Fibroblast of pulmonary artery (primary cell): Measurements from ENCODE around the gene BRWD1.
"Not testable (repeated sequence)": the region's sequence is repeated elsewhere in the genome, so short reads cannot be mapped to it uniquely, and the experiment has no call there.

Source experiments
- DNase-seq: peaks from one replicate; pipeline ENCODE4 v3.0.0-alpha.2; 2010; ENCODE audit warnings: low read depth
- H3K4me3 ChIP-seq: replicated peaks from 2 replicates; pipeline ENCODE4 v1.5.1; 2011; ENCODE audit warnings: low read depth, mild to moderate bottlenecking, control low read depth, low read length, moderate library complexity
- TF ChIP-seq, protein P1 (sequence below): IDR thresholded peaks from 2 replicates; pipeline ENCODE4 v1.5.1; 2011; ENCODE audit warnings: mild to moderate bottlenecking, control low read depth, low read length, inconsistent platforms; ENCODE audit errors: missing control alignments

Gene BRWD1

DNA sequence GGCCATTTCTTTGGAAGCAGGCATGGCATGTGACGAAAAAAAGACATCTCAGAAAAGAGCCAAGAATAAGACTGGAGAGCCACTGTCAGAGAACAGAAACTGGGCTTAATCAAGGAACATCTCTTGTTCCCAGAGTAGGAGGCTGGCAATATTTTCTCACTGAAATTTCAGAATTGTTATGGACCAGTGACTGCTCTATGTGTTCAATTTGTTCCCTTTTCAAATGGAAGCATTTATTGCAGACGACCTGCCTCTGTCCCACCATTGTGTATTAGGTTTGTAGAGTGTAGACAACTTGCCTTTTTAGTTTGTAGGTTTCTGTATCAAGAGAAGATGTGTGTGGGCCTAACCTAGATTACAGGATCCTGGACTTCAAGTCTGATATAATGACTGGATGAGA, 148.9 kb downstream of the BRWD1 start:
- TF ChIP-seq, protein P1, sequence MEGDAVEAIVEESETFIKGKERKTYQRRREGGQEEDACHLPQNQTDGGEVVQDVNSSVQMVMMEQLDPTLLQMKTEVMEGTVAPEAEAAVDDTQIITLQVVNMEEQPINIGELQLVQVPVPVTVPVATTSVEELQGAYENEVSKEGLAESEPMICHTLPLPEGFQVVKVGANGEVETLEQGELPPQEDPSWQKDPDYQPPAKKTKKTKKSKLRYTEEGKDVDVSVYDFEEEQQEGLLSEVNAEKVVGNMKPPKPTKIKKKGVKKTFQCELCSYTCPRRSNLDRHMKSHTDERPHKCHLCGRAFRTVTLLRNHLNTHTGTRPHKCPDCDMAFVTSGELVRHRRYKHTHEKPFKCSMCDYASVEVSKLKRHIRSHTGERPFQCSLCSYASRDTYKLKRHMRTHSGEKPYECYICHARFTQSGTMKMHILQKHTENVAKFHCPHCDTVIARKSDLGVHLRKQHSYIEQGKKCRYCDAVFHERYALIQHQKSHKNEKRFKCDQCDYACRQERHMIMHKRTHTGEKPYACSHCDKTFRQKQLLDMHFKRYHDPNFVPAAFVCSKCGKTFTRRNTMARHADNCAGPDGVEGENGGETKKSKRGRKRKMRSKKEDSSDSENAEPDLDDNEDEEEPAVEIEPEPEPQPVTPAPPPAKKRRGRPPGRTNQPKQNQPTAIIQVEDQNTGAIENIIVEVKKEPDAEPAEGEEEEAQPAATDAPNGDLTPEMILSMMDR, result no peak
- H3K4me3 ChIP-seq, result no peak overlapping the region
- DNase-seq, result no peak

- DNase-seq, result no peak
- TF ChIP-seq, protein P1, result no peak
- no peak overlapping the region for H3K4me3 ChIP-seq
Measured at GRCh38 chr21:39161064-39161463, 152.4 kb downstream of the BRWD1 start.

- no peak for DNase-seq
- no peak overlapping the region for H3K4me3 ChIP-seq
- TF ChIP-seq, protein P1, result no peak
Measured at GRCh38 chr21:39159342-39160063, 153.9 kb downstream of the BRWD1 start.

- DNase-seq, H3K4me3 ChIP-seq: not testable (repeated sequence)
Measured at GRCh38 chr21:39157241-39157640, 156.2 kb downstream of the BRWD1 start.

- DNase-seq, result no peak
- H3K4me3 ChIP-seq, result no peak overlapping the region
- TF ChIP-seq, protein P1, result no peak
Measured at GRCh38 chr21:39156024-39156423, 157.4 kb downstream of the BRWD1 start.

- DNase-seq, result no peak
Measured at GRCh38 chr21:39155578-39155977, 157.9 kb downstream of the BRWD1 start.

DNA sequence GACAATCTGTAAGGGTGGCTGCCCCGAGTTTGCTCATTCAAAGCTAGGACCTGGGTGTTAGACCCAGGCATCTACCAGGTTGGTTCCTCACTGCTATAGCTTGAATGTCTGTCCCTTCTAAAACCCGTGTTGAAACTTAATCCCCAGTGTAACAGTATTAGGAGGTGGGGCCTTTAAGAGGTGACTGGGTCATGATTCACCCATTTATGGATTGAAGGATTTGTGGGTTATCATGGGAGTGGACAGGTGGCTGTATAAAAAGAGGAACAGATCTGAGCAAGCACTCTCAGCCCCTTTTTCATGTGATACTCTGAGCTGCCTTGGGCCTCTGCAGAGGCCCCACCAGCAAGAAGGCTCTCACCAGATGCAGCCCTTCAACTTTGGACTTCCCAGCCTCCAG, 159.6 kb downstream of the BRWD1 start:
- TF ChIP-seq, protein P1, result no peak
- DNase-seq, result no peak
- H3K4me3 ChIP-seq, result no peak overlapping the region

More at GRCh38 chr21:39155578-39155977, 157.9 kb downstream of the BRWD1 start:
- TF ChIP-seq, protein P1, result no peak
- no peak overlapping the region for H3K4me3 ChIP-seq
